Loucy (cell line): ENCODE measurements around the gene DCUN1D2.

ENCODE experiments used
- H2AFZ ChIP-seq: fragments of 200-600 bp; sonication (generic); 2 replicates; pipeline ENCODE4 v1.6.0; 2016; ENCODE audit warnings: antibody characterized with exemption, mild to moderate bottlenecking, low read length, moderate library complexity
- H3F3A ChIP-seq: fragments of 200-600 bp; 2 replicates; pipeline ENCODE4 v1.6.0; 2016; ENCODE audit warnings: antibody characterized with exemption, low read depth, mild to moderate bottlenecking
- H3K27me3 ChIP-seq: fragments of 200-600 bp; sonication (generic); 2 replicates; pipeline ENCODE4 v1.6.1; 2014; ENCODE audit warnings: low read length, mild to moderate bottlenecking; ENCODE audit not compliant: insufficient read depth, poor library complexity, severe bottlenecking
- H3K36me3 ChIP-seq: fragments of 200-600 bp; sonication (generic); 2 replicates; pipeline ENCODE4 v1.6.1; 2016; ENCODE audit warnings: low read length; ENCODE audit not compliant: insufficient read depth
- H3K4me1 ChIP-seq: fragments of 200-600 bp; sonication (generic); 2 replicates; pipeline ENCODE4 v1.5.1; 2014; ENCODE audit warnings: low read length, mild to moderate bottlenecking; ENCODE audit not compliant: insufficient read depth, poor library complexity, severe bottlenecking
- H3K4me2 ChIP-seq: fragments of 200-600 bp; sonication (generic); 2 replicates; pipeline ENCODE4 v1.6.0; 2014; ENCODE audit warnings: antibody characterized with exemption, low read length, low read depth, mild to moderate bottlenecking; ENCODE audit not compliant: poor library complexity, severe bottlenecking
- H3K4me3 ChIP-seq: fragments of 200-600 bp; sonication (generic); 2 replicates; pipeline ENCODE4 v1.5.1; 2014; ENCODE audit warnings: low read length, mild to moderate bottlenecking, mixed read lengths; ENCODE audit not compliant: poor library complexity, severe bottlenecking
- H3K79me2 ChIP-seq: fragments of 200-600 bp; sonication (generic); 2 replicates; pipeline ENCODE4 v1.6.1; 2014; ENCODE audit warnings: low read length; ENCODE audit not compliant: insufficient read depth
- H3K9ac ChIP-seq: fragments of 200-600 bp; sonication (generic); 2 replicates; pipeline ENCODE4 v1.6.0; 2014; ENCODE audit warnings: mild to moderate bottlenecking, low read depth, low read length, moderate library complexity; ENCODE audit not compliant: poor library complexity, severe bottlenecking
- H3K9me2 ChIP-seq: fragments of 200-600 bp; sonication (generic); replicated peaks from 2 replicates; pipeline ENCODE4 v1.6.1; 2016; ENCODE audit warnings: low read depth, low read length, mixed read lengths
- H3K9me3 ChIP-seq: fragments of 200-600 bp; sonication (generic); 2 replicates; pipeline ENCODE4 v1.6.1; 2014; ENCODE audit warnings: mild to moderate bottlenecking, antibody characterized with exemption, low read length, low read depth; ENCODE audit not compliant: insufficient read depth
- H4K20me1 ChIP-seq: fragments of 200-600 bp; sonication (generic); 2 replicates; pipeline ENCODE4 v1.6.0; 2014; ENCODE audit warnings: antibody characterized with exemption, low read length, mild to moderate bottlenecking; ENCODE audit not compliant: insufficient read depth, poor library complexity, severe bottlenecking
- CTCF ChIP-seq: fragments of 200-600 bp; sonication (generic); conservative IDR thresholded peaks from 2 replicates; pipeline ENCODE4 v1.5.1; 2014; ENCODE audit warnings: mild to moderate bottlenecking, antibody characterized with exemption, low read length
- EZH2phosphoT487 ChIP-seq: fragments of 200-600 bp; IDR thresholded peaks from 2 replicates; pipeline ENCODE4 v1.6.1; 2018; ENCODE audit warnings: antibody characterized with exemption, mild to moderate bottlenecking, moderate library complexity, borderline replicate concordance

Gene DCUN1D2

GRCh38 chr13:113533161-113533840, 42.8 kb upstream of the DCUN1D2 start:
- no peak overlapping the region for H3K4me2 ChIP-seq
- H3K79me2 ChIP-seq, result no peaks in the 10 kb centered on the region
- H3K9ac ChIP-seq, result no peak overlapping the region
- no peak overlapping the region for H2AFZ ChIP-seq
- no peaks in the 10 kb centered on the region for H4K20me1 ChIP-seq
- no peaks in the 10 kb centered on the region for H3K9me2 ChIP-seq
- peaks cover 1% of the 10 kb centered on the region for H3K4me1 ChIP-seq
- no peaks in the 10 kb centered on the region for H3K9me3 ChIP-seq
- H3K36me3 ChIP-seq, result peaks cover 27% of the 10 kb centered on the region; the same call in 1 of the 2 replicates
- H3F3A ChIP-seq, result no peaks in the 10 kb centered on the region
- TF ChIP-seq EZH2phosphoT487 (no peak), CTCF (no peak)
- H3K4me3 ChIP-seq, result no peak overlapping the region
- H3K27me3 ChIP-seq, result no peaks in the 10 kb centered on the region

GRCh38 chr13:113532156-113532806, 41.8 kb upstream of the DCUN1D2 start:
- Histone ChIP-seq H2AFZ (no peak overlapping the region), H3K9me2 (no peaks in the 10 kb centered on the region), H3K4me1 (peaks cover 11% of the 10 kb centered on the region), H3K4me2 (no peak overlapping the region), H3K9me3 (no peaks in the 10 kb centered on the region), H3K9ac (no peak overlapping the region), H4K20me1 (no peaks in the 10 kb centered on the region), H3K4me3 (no peak overlapping the region), H3K27me3 (no peaks in the 10 kb centered on the region), H3K79me2 (no peaks in the 10 kb centered on the region), H3F3A (no peaks in the 10 kb centered on the region), H3K36me3 (peaks cover 29% of the 10 kb centered on the region; the same call in 1 of the 2 replicates)
- no peak for TF ChIP-seq EZH2phosphoT487

GRCh38 chr13:113531041-113531873, 40.7 kb upstream of the DCUN1D2 start:
- Histone ChIP-seq H2AFZ (no peak overlapping the region), H3K9me3 (no peaks in the 10 kb centered on the region), H3K4me1 (peaks cover 12% of the 10 kb centered on the region), H4K20me1 (no peaks in the 10 kb centered on the region), H3K4me2 (no peak overlapping the region), H3K79me2 (no peaks in the 10 kb centered on the region), H3F3A (no peaks in the 10 kb centered on the region), H3K4me3 (no peak overlapping the region), H3K27me3 (no peaks in the 10 kb centered on the region), H3K9me2 (no peaks in the 10 kb centered on the region), H3K36me3 (peaks cover 35% of the 10 kb centered on the region; the same call in 1 of the 2 replicates), H3K9ac (no peak overlapping the region)
- TF ChIP-seq CTCF (no peak), EZH2phosphoT487 (no peak)
